MCF 10A (cell line): ENCODE measurements around the gene CDK18. TPM values are rescaled to one million over a fixed set of nuclear protein-coding genes. Genes with fewer than 3 reads are reported as not detected.

Experiments used
- BruUV-seq: library from RNA; stranded (reverse); fragments of 400-500 nt; replicated peaks from 2 replicates; lab custom pipeline; 2021; lab: Mats Ljungman, UMichigan
- CTCF ChIA-PET: fragments of 300-600 bp; sonication (Branson Sonifier 250); formaldehyde crosslinking; extraction: SDS; loops from one replicate; lab custom pipeline; 2021; ENCODE audit warnings: antibody characterized with exemption, inconsistent platforms; lab: Yijun Ruan, JAX
- POLR2A ChIA-PET: fragments of 300-600, 350-650 bp; sonication (Branson Sonifier 250); formaldehyde crosslinking; extraction: SDS; loops from one replicate; lab custom pipeline; 2020; ENCODE audit warnings: antibody characterized with exemption, inconsistent platforms; lab: Yijun Ruan, JAX
- DNase-seq: peaks from one replicate; pipeline ENCODE4 v3.0.0-alpha.2; 2018; ENCODE audit not compliant: unreplicated experiment
- H3K27ac Mint-ChIP-seq: one replicate; pipeline ENCODE4 v1.8.0; 2022; ENCODE audit warnings: mild to moderate bottlenecking, low read depth, mixed read lengths; ENCODE audit not compliant: unreplicated experiment
- H3K27me3 Mint-ChIP-seq: one replicate; pipeline ENCODE4 v1.8.0; 2022; ENCODE audit warnings: mixed read lengths; ENCODE audit not compliant: insufficient read depth, unreplicated experiment
- H3K36me3 Mint-ChIP-seq: one replicate; pipeline ENCODE4 v1.8.0; 2022; ENCODE audit warnings: mild to moderate bottlenecking, moderate library complexity, mixed read lengths; ENCODE audit not compliant: insufficient read depth, unreplicated experiment
- H3K4me1 Mint-ChIP-seq: one replicate; pipeline ENCODE4 v1.8.0; 2022; ENCODE audit warnings: mixed read lengths; ENCODE audit not compliant: insufficient read depth, unreplicated experiment
- H3K4me3 Mint-ChIP-seq: one replicate; pipeline ENCODE4 v1.8.0; 2022; ENCODE audit warnings: mild to moderate bottlenecking, moderate library complexity, mixed read lengths; ENCODE audit not compliant: unreplicated experiment
- H3K9me3 Mint-ChIP-seq: one replicate; pipeline ENCODE4 v1.8.0; 2022; ENCODE audit warnings: mixed read lengths; ENCODE audit not compliant: unreplicated experiment
- intact Hi-C: fragments of 100-400 bp; cut with micrococcal nuclease; formaldehyde crosslinking; loops from 2 replicates; pipeline ENCODE4 v1.14.1; 2022
- total RNA-seq: library from RNA; stranded (reverse); gene quantifications from 2 replicates; pipeline ENCODE4 v1.2.3, GENCODE V29; 2022
- TF ChIP-seq, protein P1 (sequence below): fragments of 200-600 bp; IDR thresholded peaks from one replicate; pipeline ENCODE4 v1.8.0; 2022; ENCODE audit warnings: antibody characterized with exemption, mild to moderate bottlenecking; ENCODE audit not compliant: unreplicated experiment

Gene CDK18
- total RNA-seq, 1 experiment from 2014 or later = 6.8 TPM

- DNase-seq = peak; percentile 55
- peaks cover 11% of the 10 kb centered on the region for H3K4me1 Mint-ChIP-seq
- no peaks in the 10 kb centered on the region for H3K27me3 Mint-ChIP-seq
- BruUV-seq = no TSS peak
- H3K27ac Mint-ChIP-seq = no peak overlapping the region
- TF ChIP-seq, protein P1, sequence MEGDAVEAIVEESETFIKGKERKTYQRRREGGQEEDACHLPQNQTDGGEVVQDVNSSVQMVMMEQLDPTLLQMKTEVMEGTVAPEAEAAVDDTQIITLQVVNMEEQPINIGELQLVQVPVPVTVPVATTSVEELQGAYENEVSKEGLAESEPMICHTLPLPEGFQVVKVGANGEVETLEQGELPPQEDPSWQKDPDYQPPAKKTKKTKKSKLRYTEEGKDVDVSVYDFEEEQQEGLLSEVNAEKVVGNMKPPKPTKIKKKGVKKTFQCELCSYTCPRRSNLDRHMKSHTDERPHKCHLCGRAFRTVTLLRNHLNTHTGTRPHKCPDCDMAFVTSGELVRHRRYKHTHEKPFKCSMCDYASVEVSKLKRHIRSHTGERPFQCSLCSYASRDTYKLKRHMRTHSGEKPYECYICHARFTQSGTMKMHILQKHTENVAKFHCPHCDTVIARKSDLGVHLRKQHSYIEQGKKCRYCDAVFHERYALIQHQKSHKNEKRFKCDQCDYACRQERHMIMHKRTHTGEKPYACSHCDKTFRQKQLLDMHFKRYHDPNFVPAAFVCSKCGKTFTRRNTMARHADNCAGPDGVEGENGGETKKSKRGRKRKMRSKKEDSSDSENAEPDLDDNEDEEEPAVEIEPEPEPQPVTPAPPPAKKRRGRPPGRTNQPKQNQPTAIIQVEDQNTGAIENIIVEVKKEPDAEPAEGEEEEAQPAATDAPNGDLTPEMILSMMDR = no peak
- POLR2A ChIA-PET = interaction anchor here (0.6 to 1.6 kb wide), 6 partner anchors 43 to 154 kb away, joined by 3 to 6 read pairs (median 3); no protein-coding TSS in a partner anchor
- no peaks in the 10 kb centered on the region for H3K9me3 Mint-ChIP-seq
- H3K36me3 Mint-ChIP-seq = no peaks in the 10 kb centered on the region
- CTCF ChIA-PET = interaction anchor here (0.6 to 30.3 kb wide), 9 partner anchors 8 to 1299 kb away, joined by 3 to 1608 read pairs (median 12); partner anchors contain the start of gene CDK18
- intact Hi-C loops = no loop called here
- no peak overlapping the region for H3K4me3 Mint-ChIP-seq
Observed at GRCh38 chr1:205536759-205537361, 32.4 kb downstream of the CDK18 start.

DNA sequence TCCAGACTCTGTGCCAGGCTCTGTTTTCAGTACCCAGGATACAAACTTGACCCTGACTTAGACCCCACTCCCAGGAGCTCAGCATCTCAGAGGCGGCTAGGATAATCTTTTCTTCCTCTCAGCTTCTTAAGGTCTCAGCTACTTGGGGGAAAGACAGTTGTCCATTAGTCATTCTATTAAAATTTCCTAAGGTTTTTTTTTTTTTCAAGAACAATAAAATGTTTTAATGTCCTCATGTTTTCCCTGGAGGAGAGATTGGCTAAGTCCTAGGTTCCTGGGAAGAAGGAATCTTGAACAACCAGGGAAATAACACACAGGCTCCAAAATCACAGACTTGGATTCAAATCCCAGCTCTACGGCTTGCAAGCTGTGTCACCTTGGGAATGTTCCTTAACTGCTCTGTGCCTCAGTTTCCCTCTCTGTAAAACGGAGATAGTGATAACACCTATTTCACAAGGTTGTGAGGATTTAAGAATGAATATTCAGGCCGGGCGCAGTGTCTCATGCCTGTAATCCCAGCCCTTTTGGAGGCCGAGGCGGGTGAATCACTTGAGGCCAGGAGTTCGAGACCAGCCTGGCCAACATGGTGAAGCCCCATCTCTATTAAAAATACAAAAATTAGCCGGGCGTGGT, 33.0 kb downstream of the CDK18 start:
- no peak for DNase-seq
- Mint-ChIP-seq H3K27me3 (no peaks in the 10 kb centered on the region), H3K36me3 (no peaks in the 10 kb centered on the region), H3K9me3 (no peaks in the 10 kb centered on the region), H3K4me3 (no peak overlapping the region), H3K4me1 (peaks cover 11% of the 10 kb centered on the region), H3K27ac (no peak overlapping the region)
- ChIA-PET POLR2A (interaction anchor here (0.6 to 1.6 kb wide), 7 partner anchors 12 to 155 kb away, joined by 3 to 6 read pairs (median 3); no protein-coding TSS in a partner anchor), CTCF (interaction anchor here (0.6 to 30.3 kb wide), 10 partner anchors 9 to 1299 kb away, joined by 3 to 1608 read pairs (median 9); partner anchors contain the start of gene CDK18)
- TF ChIP-seq, protein P1 = no peak
- no TSS peak for BruUV-seq
- intact Hi-C loops = no loop called here

DNA sequence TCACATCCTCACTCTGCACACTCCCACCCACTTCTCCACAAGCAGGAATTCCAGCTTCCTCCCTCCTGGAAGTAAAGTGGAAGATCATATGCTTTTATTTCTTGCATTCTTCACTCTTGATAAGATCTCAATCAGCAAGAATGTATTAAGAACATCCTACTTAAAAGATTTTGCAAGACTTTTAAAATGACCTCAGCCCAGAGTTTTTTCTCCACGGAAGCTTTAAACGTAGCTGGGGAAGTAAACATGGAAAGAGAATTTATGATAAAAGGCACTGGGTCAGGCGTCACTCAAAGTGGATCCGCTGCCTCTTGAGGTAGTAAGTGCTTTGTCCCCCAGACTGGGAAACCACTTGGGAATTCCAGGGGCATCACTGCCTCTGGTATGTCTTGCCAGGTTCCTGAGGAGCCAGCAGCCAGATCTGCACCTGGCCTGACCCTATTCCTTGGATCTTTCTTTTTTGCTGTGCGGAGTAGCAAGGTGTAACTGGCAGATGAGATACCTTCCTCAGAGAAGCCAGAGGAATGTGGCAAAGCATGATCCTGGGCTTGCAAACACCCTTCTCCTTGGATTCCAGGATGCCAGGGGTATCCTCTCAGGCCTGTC, 33.9 kb downstream of the CDK18 start:
- peaks cover 13% of the 10 kb centered on the region for H3K4me1 Mint-ChIP-seq
- no peaks in the 10 kb centered on the region for H3K27me3 Mint-ChIP-seq
- H3K4me3 Mint-ChIP-seq = no peak overlapping the region
- TF ChIP-seq, protein P1 = no peak
- DNase-seq = no peak
- POLR2A ChIA-PET = interaction anchor here (0.6 to 1.6 kb wide), 4 partner anchors 13 to 98 kb away, joined by 3 to 6 read pairs (median 4); no protein-coding TSS in a partner anchor
- no peak overlapping the region for H3K27ac Mint-ChIP-seq
- BruUV-seq = no TSS peak
- intact Hi-C loops = no loop called here
- no peaks in the 10 kb centered on the region for H3K36me3 Mint-ChIP-seq
- CTCF ChIA-PET = interaction anchor here (0.7 to 30.3 kb wide), 11 partner anchors 9 to 1551 kb away, joined by 3 to 1608 read pairs (median 6); partner anchors contain the start of gene CDK18
- no peaks in the 10 kb centered on the region for H3K9me3 Mint-ChIP-seq
